Measurements from ENCODE around the gene ZAP70. TPM values are rescaled to one million over a fixed set of nuclear protein-coding genes. Genes with fewer than 3 reads are reported as not detected.

The ZAP70 gene
- polyA plus RNA-seq, 1 donor (not counting 4 experiments of a cell fraction or from before 2014, with no cell fraction given): 1.6 TPM

DNA sequence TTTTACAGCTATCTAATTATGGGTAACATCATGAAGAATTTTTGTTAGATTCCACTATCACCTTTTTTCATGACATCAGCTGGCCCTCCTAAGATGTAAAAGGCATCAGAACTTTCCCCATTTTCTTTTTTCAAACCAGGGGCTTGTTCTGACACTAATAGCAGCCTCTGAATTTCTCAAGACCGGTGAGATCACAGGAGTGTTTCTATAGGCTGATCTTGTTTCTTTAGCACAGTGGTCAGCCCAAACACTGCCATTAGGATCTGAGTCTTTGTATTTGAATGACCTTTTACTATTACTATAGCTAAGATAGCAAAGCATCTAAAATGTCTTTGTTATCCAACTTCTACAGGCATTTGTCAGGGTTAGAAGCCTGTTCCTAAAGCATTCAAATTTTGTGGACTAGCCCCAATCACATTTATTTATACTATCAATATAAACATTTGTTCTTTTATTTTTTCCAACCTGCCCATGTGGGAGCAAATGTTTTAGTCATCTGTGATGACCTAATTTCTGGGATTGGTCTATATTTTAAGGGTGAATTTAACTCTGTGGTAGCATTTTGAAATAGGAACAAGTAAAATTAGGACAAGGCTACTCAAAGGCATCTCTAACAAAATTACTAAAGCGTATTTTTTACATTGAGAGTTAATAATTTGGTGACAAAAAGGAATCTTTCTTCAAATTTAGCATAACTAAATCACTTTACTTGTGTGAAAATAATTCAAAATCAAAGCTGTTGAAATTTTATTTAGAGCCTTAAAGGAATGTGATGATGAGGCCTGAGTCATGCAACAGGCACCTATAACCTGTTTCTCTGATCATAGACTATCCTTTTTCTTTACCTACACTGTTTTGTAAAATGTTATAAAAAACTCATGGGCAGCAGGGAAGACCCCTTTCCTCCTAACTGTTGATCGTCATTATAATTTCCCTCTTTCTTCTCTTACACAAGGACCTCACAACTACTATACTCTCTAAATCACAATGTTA is 39.3 kb downstream of the ZAP70 start:
- no peak overlapping the region for H2AFZ ChIP-seq (ENCODE audit: control insufficient read depth, low read length)
- peak overlapping the region; percentile 22 for H3K4me2 ChIP-seq (ENCODE audit: control insufficient read depth, extremely low read depth, insufficient read depth, low read depth, low read length)
- H3K9ac ChIP-seq (ENCODE audit: control insufficient read depth, extremely low read depth, insufficient read depth, low read length): no peak overlapping the region
- DNase-seq (ENCODE audit: low read depth, low spot score) (no peak), FAIRE-seq (peak; percentile 29)
- peak overlapping the region; percentile 63 for H3K27ac ChIP-seq (ENCODE audit: control insufficient read depth, insufficient read depth, low read length)
- dilution Hi-C loops (cut with MboI; ENCODE audit: extremely low pct_ligation_motif_present, low sequenced_read_pairs): no loop called here
- H4K20me1 ChIP-seq (ENCODE audit: control insufficient read depth, extremely low read depth, insufficient read depth, low read length): no peaks in the 10 kb centered on the region
- TF ChIP-seq, protein P1, sequence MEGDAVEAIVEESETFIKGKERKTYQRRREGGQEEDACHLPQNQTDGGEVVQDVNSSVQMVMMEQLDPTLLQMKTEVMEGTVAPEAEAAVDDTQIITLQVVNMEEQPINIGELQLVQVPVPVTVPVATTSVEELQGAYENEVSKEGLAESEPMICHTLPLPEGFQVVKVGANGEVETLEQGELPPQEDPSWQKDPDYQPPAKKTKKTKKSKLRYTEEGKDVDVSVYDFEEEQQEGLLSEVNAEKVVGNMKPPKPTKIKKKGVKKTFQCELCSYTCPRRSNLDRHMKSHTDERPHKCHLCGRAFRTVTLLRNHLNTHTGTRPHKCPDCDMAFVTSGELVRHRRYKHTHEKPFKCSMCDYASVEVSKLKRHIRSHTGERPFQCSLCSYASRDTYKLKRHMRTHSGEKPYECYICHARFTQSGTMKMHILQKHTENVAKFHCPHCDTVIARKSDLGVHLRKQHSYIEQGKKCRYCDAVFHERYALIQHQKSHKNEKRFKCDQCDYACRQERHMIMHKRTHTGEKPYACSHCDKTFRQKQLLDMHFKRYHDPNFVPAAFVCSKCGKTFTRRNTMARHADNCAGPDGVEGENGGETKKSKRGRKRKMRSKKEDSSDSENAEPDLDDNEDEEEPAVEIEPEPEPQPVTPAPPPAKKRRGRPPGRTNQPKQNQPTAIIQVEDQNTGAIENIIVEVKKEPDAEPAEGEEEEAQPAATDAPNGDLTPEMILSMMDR (optimal IDR thresholded peaks at IDR 0.05 in 1 of 3, IDR thresholded peaks at IDR 0.05 in 1 of 3, conservative IDR thresholded peaks at IDR 0.05 in 1 of 3; ENCODE audit: extremely low read depth in 1 of 3, insufficient read depth in 2 of 3, low read length in 3 of 3): no peak
- TF ChIP-seq EZH2 (IDR thresholded peaks at IDR 0.05; ENCODE audit: low read length): no peak
- H3K4me3 ChIP-seq (ENCODE audit: control insufficient read depth in 2 of 3, extremely low read depth in 1 of 3, insufficient read depth in 2 of 3, low read depth in 1 of 3, low read length in 3 of 3): no peak overlapping the region
- H3K9me3 ChIP-seq (ENCODE audit: control insufficient read depth, low read depth, low read length): no peaks in the 10 kb centered on the region
- H3K4me1 ChIP-seq (ENCODE audit: control insufficient read depth, extremely low read depth, insufficient read depth, low read length): peaks cover 28% of the 10 kb centered on the region
- no peaks in the 10 kb centered on the region for H3K79me2 ChIP-seq (ENCODE audit: control insufficient read depth, insufficient read depth, low read length)
- H3K36me3 ChIP-seq (ENCODE audit: control insufficient read depth in 2 of 2, extremely low read depth in 1 of 2, insufficient read depth in 2 of 2, low read length in 2 of 2): peaks cover 6 to 17% of the 10 kb centered on the region in 2 experiments
- H3K9me1 ChIP-seq (ENCODE audit: control insufficient read depth, extremely low read depth, insufficient read depth, low read length): no peaks in the 10 kb centered on the region
- H3K27me3 ChIP-seq (ENCODE audit: control insufficient read depth, extremely low read depth, insufficient read depth, low read length): no peaks in the 10 kb centered on the region

DNA sequence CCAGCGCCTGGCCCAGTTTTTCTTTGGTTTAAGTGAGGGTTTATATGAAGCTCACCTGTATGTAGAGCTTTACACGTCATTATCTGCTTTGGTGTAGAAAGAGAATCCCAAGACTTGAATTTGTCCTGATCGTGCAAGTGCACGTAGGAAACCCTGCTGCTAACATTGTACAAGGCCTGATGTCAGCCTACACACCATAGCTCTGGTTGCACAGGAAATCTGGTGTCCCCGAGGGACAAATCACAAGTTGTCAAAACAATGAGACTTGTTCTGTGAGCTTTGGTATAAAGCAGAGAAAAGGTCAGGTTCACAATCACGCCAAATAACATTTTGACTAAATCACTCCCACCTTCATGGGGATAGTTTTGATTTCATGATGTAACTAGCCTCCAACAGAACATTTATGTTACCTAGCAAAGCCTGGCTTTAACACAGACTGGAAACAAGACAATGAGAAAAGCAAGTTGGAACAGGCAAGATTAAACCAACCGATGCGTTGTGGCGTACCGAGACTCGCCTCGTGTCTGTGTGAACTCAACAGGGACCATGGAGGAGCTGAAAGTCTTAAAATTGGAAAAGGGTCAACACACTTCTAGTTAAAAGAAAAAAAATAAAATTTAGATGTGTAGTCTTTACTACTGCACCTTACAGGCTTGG is 41.4 kb downstream of the ZAP70 start:
- DNase-seq (ENCODE audit: low read depth, low spot score) (no peak), FAIRE-seq (peak; percentile 93)
- H3K79me2 ChIP-seq (ENCODE audit: control insufficient read depth, insufficient read depth, low read length): no peaks in the 10 kb centered on the region
- dilution Hi-C loops (cut with MboI; ENCODE audit: extremely low pct_ligation_motif_present, low sequenced_read_pairs): no loop called here
- no peak for TF ChIP-seq EZH2 (IDR thresholded peaks at IDR 0.05; ENCODE audit: low read length)
- H3K27ac ChIP-seq (ENCODE audit: control insufficient read depth, insufficient read depth, low read length): peak overlapping the region; percentile 72
- peak overlapping the region; percentile 39 for H3K9ac ChIP-seq (ENCODE audit: control insufficient read depth, extremely low read depth, insufficient read depth, low read length)
- H3K4me1 ChIP-seq (ENCODE audit: control insufficient read depth, extremely low read depth, insufficient read depth, low read length): peaks cover 28% of the 10 kb centered on the region
- H3K9me1 ChIP-seq (ENCODE audit: control insufficient read depth, extremely low read depth, insufficient read depth, low read length): no peaks in the 10 kb centered on the region
- peak overlapping the region; percentile 39 for H3K4me2 ChIP-seq (ENCODE audit: control insufficient read depth, extremely low read depth, insufficient read depth, low read depth, low read length)
- no peak overlapping the region for H3K4me3 ChIP-seq (ENCODE audit: control insufficient read depth in 2 of 3, extremely low read depth in 1 of 3, insufficient read depth in 2 of 3, low read depth in 1 of 3, low read length in 3 of 3)
- no peaks in the 10 kb centered on the region for H3K9me3 ChIP-seq (ENCODE audit: control insufficient read depth, low read depth, low read length)
- peaks cover 21 to 23% of the 10 kb centered on the region in 2 experiments for H3K36me3 ChIP-seq (ENCODE audit: control insufficient read depth in 2 of 2, extremely low read depth in 1 of 2, insufficient read depth in 2 of 2, low read length in 2 of 2)
- no peaks in the 10 kb centered on the region for H4K20me1 ChIP-seq (ENCODE audit: control insufficient read depth, extremely low read depth, insufficient read depth, low read length)
- no peaks in the 10 kb centered on the region for H3K27me3 ChIP-seq (ENCODE audit: control insufficient read depth, extremely low read depth, insufficient read depth, low read length)
- no peak overlapping the region for H2AFZ ChIP-seq (ENCODE audit: control insufficient read depth, low read length)

Measured in keratinocyte (primary cell).